ENCODE results near the gene CARD10.

CARD10 gene

DNA sequence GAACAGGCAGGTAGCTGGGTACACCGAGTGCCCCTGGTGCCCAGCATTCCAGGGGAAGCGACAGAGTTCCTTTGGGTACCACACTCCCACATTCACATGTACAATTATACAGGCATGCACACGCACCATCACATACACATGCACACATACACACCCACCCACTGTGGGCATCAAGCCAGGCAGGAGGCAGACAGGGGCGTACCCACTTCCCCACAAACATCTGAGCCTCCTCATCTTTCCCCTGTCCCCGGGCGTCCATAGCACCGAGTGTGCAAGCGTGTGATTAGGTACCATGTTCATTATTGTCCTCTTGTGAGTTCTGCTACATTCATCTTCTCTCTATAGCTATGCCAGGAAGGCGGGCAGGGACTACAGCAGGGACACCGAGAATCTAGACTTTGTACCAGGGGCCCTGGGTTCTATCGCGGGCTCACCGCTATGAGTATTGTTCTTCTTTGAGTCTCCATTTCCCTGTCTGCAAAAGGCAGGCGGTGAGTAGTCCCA is 2.1 kb upstream of the CARD10 start:
- TF ChIP-seq, protein P1, sequence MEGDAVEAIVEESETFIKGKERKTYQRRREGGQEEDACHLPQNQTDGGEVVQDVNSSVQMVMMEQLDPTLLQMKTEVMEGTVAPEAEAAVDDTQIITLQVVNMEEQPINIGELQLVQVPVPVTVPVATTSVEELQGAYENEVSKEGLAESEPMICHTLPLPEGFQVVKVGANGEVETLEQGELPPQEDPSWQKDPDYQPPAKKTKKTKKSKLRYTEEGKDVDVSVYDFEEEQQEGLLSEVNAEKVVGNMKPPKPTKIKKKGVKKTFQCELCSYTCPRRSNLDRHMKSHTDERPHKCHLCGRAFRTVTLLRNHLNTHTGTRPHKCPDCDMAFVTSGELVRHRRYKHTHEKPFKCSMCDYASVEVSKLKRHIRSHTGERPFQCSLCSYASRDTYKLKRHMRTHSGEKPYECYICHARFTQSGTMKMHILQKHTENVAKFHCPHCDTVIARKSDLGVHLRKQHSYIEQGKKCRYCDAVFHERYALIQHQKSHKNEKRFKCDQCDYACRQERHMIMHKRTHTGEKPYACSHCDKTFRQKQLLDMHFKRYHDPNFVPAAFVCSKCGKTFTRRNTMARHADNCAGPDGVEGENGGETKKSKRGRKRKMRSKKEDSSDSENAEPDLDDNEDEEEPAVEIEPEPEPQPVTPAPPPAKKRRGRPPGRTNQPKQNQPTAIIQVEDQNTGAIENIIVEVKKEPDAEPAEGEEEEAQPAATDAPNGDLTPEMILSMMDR (IDR thresholded peaks at IDR 0.05), result no peak
- DNase-seq (ENCODE audit: low spot score), result no peak
- Histone ChIP-seq H3K4me3 (no peak overlapping the region), H3K27ac (no peak overlapping the region)

DNA sequence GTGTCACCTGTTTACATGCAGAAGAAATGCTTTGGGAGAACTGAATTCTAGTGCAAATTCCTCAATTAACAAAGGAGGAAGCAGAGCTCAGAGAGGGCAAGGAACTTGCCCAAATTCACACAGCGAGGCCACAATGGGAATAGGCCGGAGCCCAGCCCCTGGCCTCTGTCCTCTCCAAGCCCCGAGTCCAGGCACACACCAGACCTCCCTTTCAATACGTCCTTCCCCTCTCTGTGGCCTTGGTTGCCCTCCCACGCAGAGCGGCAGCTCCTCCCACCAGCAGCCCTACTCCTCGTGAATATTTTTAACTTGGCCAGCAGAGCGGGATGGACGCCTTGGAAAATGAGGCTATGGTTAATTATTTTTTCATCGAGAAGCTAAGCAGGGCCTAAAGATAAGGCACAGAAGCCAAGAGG is 1.6 kb upstream of the CARD10 start:
- TF ChIP-seq, protein P1 (IDR thresholded peaks at IDR 0.05), result no peak
- no peak for DNase-seq (ENCODE audit: low spot score)
- Histone ChIP-seq H3K27ac (no peak overlapping the region), H3K4me3 (no peak overlapping the region)

DNA sequence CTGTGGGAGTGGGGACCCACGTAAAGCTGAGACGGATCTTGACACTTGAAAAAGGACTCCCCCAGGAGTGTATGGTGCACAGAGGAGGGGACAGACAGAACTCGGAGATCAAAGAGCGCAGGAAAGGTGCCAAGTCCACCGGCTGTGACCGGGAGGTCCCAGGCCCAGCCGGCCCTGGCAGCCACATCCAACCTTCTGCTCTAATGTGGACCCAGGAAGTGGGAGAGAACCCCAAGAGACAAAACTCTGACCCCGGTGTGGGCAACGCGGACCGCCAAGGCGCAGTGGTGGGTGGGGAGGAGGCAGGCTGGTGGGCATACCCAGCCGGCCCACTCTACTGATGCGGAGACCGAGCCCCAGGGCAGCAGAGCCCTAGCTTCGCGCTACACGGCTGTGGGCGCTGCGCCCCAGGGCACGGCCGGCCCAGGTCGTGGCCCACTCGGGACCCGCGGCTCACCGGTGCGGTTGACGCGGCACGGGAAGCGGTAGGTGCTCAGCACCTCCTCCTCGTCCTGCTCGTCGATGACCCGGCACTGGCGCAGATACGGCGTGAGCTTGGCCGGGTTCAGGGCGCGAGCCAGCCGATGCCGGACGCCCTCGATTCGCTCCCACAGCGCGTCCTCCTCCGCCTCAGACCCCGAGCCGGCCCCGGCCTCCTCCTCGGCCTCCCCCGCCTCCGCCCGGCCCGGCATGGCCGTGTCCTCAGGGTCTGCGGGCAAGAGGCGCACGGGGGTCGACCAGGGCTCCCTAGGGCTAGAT is 527 bp downstream of the CARD10 start:
- TF ChIP-seq, protein P1 (IDR thresholded peaks at IDR 0.05), result no peak
- H3K27ac ChIP-seq, result peak overlapping the region in 1 of 2 donors; percentile 52

GRCh38 chr22:37517826-37518450 is 1.3 kb downstream of the CARD10 start:
- TF ChIP-seq, protein P1 (IDR thresholded peaks at IDR 0.05), result no peak
- DNase-seq (ENCODE audit: low spot score), result no peak
- Histone ChIP-seq H3K27ac (peak overlapping the region in 1 of 2 donors; percentile 7), H3K4me3 (peak overlapping the region; percentile 76)

More for the DNA sequence above, 527 bp downstream of the CARD10 start:
- H3K4me3 ChIP-seq, result peak overlapping the region; percentile 76
- no peak for DNase-seq (ENCODE audit: low spot score)

GRCh38 chr22:37516456-37516855 is 2.8 kb downstream of the CARD10 start:
- TF ChIP-seq, protein P1 (IDR thresholded peaks at IDR 0.05), result no peak
- no peak for DNase-seq (ENCODE audit: low spot score)
- H3K4me3 ChIP-seq, result no peak overlapping the region
- no peak overlapping the region for H3K27ac ChIP-seq

DNA sequence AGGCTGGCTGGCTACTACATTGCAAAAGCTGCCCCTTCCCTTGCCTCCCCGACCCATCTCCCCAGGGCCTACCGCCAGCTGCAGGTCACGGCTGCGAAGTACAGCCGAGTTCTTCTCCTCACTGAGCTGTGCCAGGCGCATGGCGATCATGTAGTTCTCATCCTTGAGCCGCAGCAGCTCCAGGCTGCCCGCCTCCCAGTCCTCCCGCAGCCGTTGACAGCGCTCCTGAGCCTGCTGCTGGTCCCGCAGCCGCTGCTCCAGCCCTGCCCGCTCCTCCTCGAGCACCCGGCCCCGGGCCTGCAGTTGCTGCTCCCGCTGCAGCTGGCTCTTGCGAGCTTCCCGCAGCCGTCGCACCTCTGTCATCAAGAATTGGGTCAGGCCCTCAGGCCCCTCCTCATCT is 3.3 kb downstream of the CARD10 start:
- H3K27ac ChIP-seq, result no peak overlapping the region
- TF ChIP-seq, protein P1 (IDR thresholded peaks at IDR 0.05), result no peak
- no peak for DNase-seq (ENCODE audit: low spot score)
- H3K4me3 ChIP-seq, result no peak overlapping the region

Measured in coronary artery (tissue), 2 donors.